UCSD-AML1 (cell line): ENCODE data around the gene B3GAT1.

Experiments used
- DNase-seq: peaks from one replicate; lab custom pipeline; 2025; ENCODE audit not compliant: unreplicated experiment; lab: John Stamatoyannopoulos, UW

B3GAT1 gene

GRCh38 chr11:134340354-134340964 is 71.6 kb downstream of the B3GAT1 start:
- DNase-seq: no peak

- no peak for DNase-seq
These were observed 72.3 kb downstream of the B3GAT1 start for GRCh38 chr11:134339756-134340155.

- no peak for DNase-seq
These were observed 73.4 kb downstream of the B3GAT1 start for GRCh38 chr11:134338654-134339053.

GRCh38 chr11:134338068-134338467 is 74.0 kb downstream of the B3GAT1 start:
- DNase-seq: no peak

- no peak for DNase-seq
These were observed 75.0 kb downstream of the B3GAT1 start for GRCh38 chr11:134337051-134337450.

GRCh38 chr11:134334796-134335571 is 77.1 kb downstream of the B3GAT1 start:
- DNase-seq: no peak

GRCh38 chr11:134333946-134334345 is 78.1 kb downstream of the B3GAT1 start:
- DNase-seq: no peak

- no peak for DNase-seq
These were observed 78.7 kb downstream of the B3GAT1 start for GRCh38 chr11:134333312-134333711.

- DNase-seq: no peak
These were observed 79.3 kb downstream of the B3GAT1 start for GRCh38 chr11:134332782-134333181.

- DNase-seq: no peak
These were observed 79.8 kb downstream of the B3GAT1 start for GRCh38 chr11:134332189-134332631.

GRCh38 chr11:134331354-134332188 is 80.5 kb downstream of the B3GAT1 start, which contains the start of gene GLB1L2:
Gene GLB1L2 (plus strand): TSS chr11:134331988. CDS start chr11:134332062, 74 bp downstream.
- no peak for DNase-seq

- DNase-seq: no peak
These were observed 81.3 kb downstream of the B3GAT1 start for GRCh38 chr11:134330611-134331353.
